Psoas muscle (tissue), 8 donors: ENCODE measurements around the gene BBS4. TPM values are rescaled to one million over a fixed set of nuclear protein-coding genes. Genes with fewer than 3 reads are reported as not detected.
A peak's percentile ranks its signal among the peaks of the same experiment; 100 is the strongest.

Experiments used
- ATAC-seq, 4 donors: fragments of 200-7000 bp; cut with Tn5 transposase; one replicate each; pipeline ENCODE4 v1.9.1; 2020; ENCODE audit warnings: moderate library complexity in 3 of 4, mild to moderate bottlenecking in 2 of 4
- DNase-seq, 2 donors: peaks; one replicate each; pipeline ENCODE4 v3.0.0-alpha.2; 2020
- H3K27ac ChIP-seq: fragments of 200-600 bp; one replicate; pipeline ENCODE4 v1.8.0; 2022
- H3K27me3 ChIP-seq, 3 donors: fragments of 200-600 bp in 1 of 3; one replicate each; pipeline versions ENCODE4 v1.6.1 to v1.8.0; 2013 to 2022; ENCODE audit warnings: low read length in 2 of 3, mild to moderate bottlenecking in 2 of 3, moderate library complexity in 1 of 3; ENCODE audit not compliant: insufficient read depth in 3 of 3
- H3K36me3 ChIP-seq, 2 donors: fragments of 200-600 bp in 1 of 2; one replicate each; pipeline versions ENCODE4 v1.6.1 to v1.8.0; 2013 to 2022; ENCODE audit warnings: low read depth in 1 of 2, mild to moderate bottlenecking in 1 of 2, moderate library complexity in 1 of 2; ENCODE audit not compliant: insufficient read depth in 1 of 2
- H3K4me1 ChIP-seq: fragments of 200-600 bp; one replicate; pipeline ENCODE4 v1.8.0; 2022
- H3K4me3 ChIP-seq: fragments of 200-600 bp; one replicate; pipeline ENCODE4 v1.8.0; 2022; ENCODE audit warnings: mild to moderate bottlenecking
- H3K9me3 ChIP-seq: fragments of 200-600 bp; one replicate; pipeline ENCODE4 v1.8.0; 2022
- WGBS, 3 donors: extraction: QIAGEN DNeasy Blood & Tissue Kit; methylation state at CpG; one replicate each; pipeline versions ENCODE4 v1.1.6 to v1.1.7; 2013; 5-methylcytosine and 5-hydroxymethylcytosine counted together
- intact Hi-C, 2 donors: fragments of 100-400 bp; cut with DNase I; formaldehyde crosslinking; loops; one replicate each; pipeline versions ENCODE4 v1.11.0 to v1.14.2; 2022
- polyA plus RNA-seq, 3 donors: library from polyadenylated mRNA; stranded (reverse); fragments of 200-250 nt; gene quantifications; one replicate each; pipeline ENCODE4 v1.2.3, GENCODE V29; 2013
- total RNA-seq, 4 donors: library from RNA; stranded (reverse); fragmentation: NEBNext Ultra II Directional in 2 of 4; extraction: Animal tissue kit (Norgen Biotek cat#: 25700) in 2 of 4; gene quantifications; one replicate each; pipeline versions ENCODE4 v1.2.1 to v1.2.4, GENCODE V29; 2021 to 2023
- TF ChIP-seq, protein P1 (sequence below): fragments of 200-600 bp; IDR thresholded peaks from one replicate; pipeline ENCODE4 v1.8.0; 2022; ENCODE audit warnings: antibody characterized with exemption
- donor health status: healthy with polysubstance abuse.
- donor health status: DM: no; HTN: no; CAD: no; lungs with moderate emphysema.
- donor health status: Bipolar disorder and iron deficiency.
- donor health status: healthy.
- donor health status: DM: yes; HTN: yes; CAD: no.
- donor health status: DM: no; HTN: no; CAD: no.
- donor health status: DM: no; HTN: no; CAD: no.
- donor health status: DM: yes; HTN: yes; CAD: no.

Gene BBS4
- total and polyA plus RNA-seq, 7 donors, result 12.0 to 38.6 (median 15.9) TPM

GRCh38 chr15:72754096-72754495, 68.1 kb downstream of the BBS4 start:
- Histone ChIP-seq H3K36me3 (peaks cover 23 to 91% of the 10 kb centered on the region in 2 donors), H3K27ac (no peak overlapping the region), H3K27me3 (no peaks in the 10 kb centered on the region), H3K4me1 (no peaks in the 10 kb centered on the region), H3K9me3 (no peaks in the 10 kb centered on the region), H3K4me3 (no peak overlapping the region)
- WGBS, 3 donors, result 91 to 92% (median 92%) methylated on average over 6 of the region's 6 CpGs
- intact Hi-C loops, result no loop called here
- DNase-seq, result no peak
- ATAC-seq, result no peak
- TF ChIP-seq, protein P1, sequence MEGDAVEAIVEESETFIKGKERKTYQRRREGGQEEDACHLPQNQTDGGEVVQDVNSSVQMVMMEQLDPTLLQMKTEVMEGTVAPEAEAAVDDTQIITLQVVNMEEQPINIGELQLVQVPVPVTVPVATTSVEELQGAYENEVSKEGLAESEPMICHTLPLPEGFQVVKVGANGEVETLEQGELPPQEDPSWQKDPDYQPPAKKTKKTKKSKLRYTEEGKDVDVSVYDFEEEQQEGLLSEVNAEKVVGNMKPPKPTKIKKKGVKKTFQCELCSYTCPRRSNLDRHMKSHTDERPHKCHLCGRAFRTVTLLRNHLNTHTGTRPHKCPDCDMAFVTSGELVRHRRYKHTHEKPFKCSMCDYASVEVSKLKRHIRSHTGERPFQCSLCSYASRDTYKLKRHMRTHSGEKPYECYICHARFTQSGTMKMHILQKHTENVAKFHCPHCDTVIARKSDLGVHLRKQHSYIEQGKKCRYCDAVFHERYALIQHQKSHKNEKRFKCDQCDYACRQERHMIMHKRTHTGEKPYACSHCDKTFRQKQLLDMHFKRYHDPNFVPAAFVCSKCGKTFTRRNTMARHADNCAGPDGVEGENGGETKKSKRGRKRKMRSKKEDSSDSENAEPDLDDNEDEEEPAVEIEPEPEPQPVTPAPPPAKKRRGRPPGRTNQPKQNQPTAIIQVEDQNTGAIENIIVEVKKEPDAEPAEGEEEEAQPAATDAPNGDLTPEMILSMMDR, result no peak

- Histone ChIP-seq H3K4me1 (no peaks in the 10 kb centered on the region), H3K27me3 (no peaks in the 10 kb centered on the region), H3K4me3 (no peak overlapping the region), H3K36me3 (peaks cover 21 to 98% of the 10 kb centered on the region in 2 donors), H3K9me3 (no peaks in the 10 kb centered on the region), H3K27ac (no peak overlapping the region)
- WGBS, 3 donors, result 84 to 87% (median 85%) methylated on average over 3 of the region's 3 CpGs
- no peak for DNase-seq
- ATAC-seq, result no peak
- TF ChIP-seq, protein P1, result no peak
- intact Hi-C loops, result no loop called here
Observed at GRCh38 chr15:72758182-72758581, 72.2 kb downstream of the BBS4 start.

- no peak overlapping the region for H3K27ac ChIP-seq
- DNase-seq (no peak), ATAC-seq (no peak)
- no peaks in the 10 kb centered on the region for H3K4me1 ChIP-seq
- H3K27me3 ChIP-seq, result no peaks in the 10 kb centered on the region
- TF ChIP-seq, protein P1, result no peak
- WGBS, 3 donors, result 92 to 95% (median 93%) methylated on average over 5 of the region's 5 CpGs
- H3K4me3 ChIP-seq, result no peak overlapping the region
- no peaks in the 10 kb centered on the region for H3K9me3 ChIP-seq
- intact Hi-C loops, result no loop called here
- peaks cover 14 to 88% of the 10 kb centered on the region in 2 donors for H3K36me3 ChIP-seq
Observed at GRCh38 chr15:72760590-72761260, 74.7 kb downstream of the BBS4 start.

- WGBS, 3 donors, result 92 to 97% (median 96%) methylated on average over 3 of the region's 3 CpGs
- H3K4me3 ChIP-seq, result no peak overlapping the region
- no peak overlapping the region for H3K27ac ChIP-seq
- H3K36me3 ChIP-seq, result peaks cover 10 to 86% of the 10 kb centered on the region in 2 donors
- DNase-seq (no peak), ATAC-seq (peak in 1 of 4 donors; percentile 42)
- no peaks in the 10 kb centered on the region for H3K27me3 ChIP-seq
- peaks cover 15% of the 10 kb centered on the region for H3K9me3 ChIP-seq
- H3K4me1 ChIP-seq, result no peaks in the 10 kb centered on the region
- intact Hi-C loops, result no loop called here
- TF ChIP-seq, protein P1, result no peak
Observed at GRCh38 chr15:72764656-72765055, 78.6 kb downstream of the BBS4 start.

DNA sequence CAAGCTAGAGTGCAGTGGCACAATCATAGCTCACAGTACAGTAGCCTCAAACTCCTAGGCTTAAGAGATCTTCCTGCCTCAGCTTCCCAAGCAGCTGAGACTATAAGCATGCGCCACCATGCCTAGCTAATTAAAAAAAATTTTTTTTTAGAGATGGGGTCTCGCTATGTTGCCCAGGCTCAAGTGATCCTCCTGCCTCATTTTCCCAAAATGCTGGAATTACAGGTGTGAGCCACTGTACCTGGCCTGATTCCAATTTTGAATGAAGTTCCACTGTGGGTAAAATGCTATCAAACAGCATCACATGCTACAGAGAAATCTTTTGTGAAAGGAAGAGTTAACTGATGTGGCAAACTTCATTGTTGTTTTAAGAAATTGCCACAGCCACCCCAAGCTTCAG, 80.0 kb downstream of the BBS4 start:
- intact Hi-C loops, result no loop called here
- DNase-seq (no peak), ATAC-seq (no peak)
- no peak overlapping the region for H3K4me3 ChIP-seq
- no peaks in the 10 kb centered on the region for H3K27me3 ChIP-seq
- 99% methylated on average over 2 of the region's 2 CpGs for WGBS, 3 donors
- peaks cover 6 to 87% of the 10 kb centered on the region in 2 donors for H3K36me3 ChIP-seq
- TF ChIP-seq, protein P1, result no peak
- H3K9me3 ChIP-seq, result peaks cover 15% of the 10 kb centered on the region
- no peak overlapping the region for H3K27ac ChIP-seq
- H3K4me1 ChIP-seq, result no peaks in the 10 kb centered on the region
